Tibial nerve (tissue), 4 donors: ENCODE measurements around the gene TTC28.

Experiments used
- EP300 ChIP-seq, 2 donors: sonication (generic); formaldehyde crosslinking; IDR thresholded peaks; one replicate each; pipeline ENCODE4 v1.6.1; 2017; ENCODE audit warnings: antibody characterized with exemption in 2 of 2, mild to moderate bottlenecking in 1 of 2
- POLR2A ChIP-seq, 2 donors: fragments of 450-650 bp; IDR thresholded peaks; one replicate each; pipeline ENCODE4 v1.6.1; 2017; ENCODE audit warnings: antibody characterized with exemption in 2 of 2, mild to moderate bottlenecking in 2 of 2, moderate library complexity in 2 of 2
- TF ChIP-seq, protein P1 (sequence below), 5 experiments: fragments of 200-600 bp in 3 of 5; fragments of 450-650 bp in 2 of 5; sonication (generic) in 3 of 5; IDR thresholded peaks; one replicate each; pipeline ENCODE4 v1.5.1; 2016 to 2019; ENCODE audit warnings: antibody characterized with exemption in 5 of 5, mild to moderate bottlenecking in 3 of 5, moderate library complexity in 2 of 5

GRCh38 chr22:28172892-28173670 is 506.6 kb downstream of the TTC28 start:
- TF ChIP-seq, protein P1, sequence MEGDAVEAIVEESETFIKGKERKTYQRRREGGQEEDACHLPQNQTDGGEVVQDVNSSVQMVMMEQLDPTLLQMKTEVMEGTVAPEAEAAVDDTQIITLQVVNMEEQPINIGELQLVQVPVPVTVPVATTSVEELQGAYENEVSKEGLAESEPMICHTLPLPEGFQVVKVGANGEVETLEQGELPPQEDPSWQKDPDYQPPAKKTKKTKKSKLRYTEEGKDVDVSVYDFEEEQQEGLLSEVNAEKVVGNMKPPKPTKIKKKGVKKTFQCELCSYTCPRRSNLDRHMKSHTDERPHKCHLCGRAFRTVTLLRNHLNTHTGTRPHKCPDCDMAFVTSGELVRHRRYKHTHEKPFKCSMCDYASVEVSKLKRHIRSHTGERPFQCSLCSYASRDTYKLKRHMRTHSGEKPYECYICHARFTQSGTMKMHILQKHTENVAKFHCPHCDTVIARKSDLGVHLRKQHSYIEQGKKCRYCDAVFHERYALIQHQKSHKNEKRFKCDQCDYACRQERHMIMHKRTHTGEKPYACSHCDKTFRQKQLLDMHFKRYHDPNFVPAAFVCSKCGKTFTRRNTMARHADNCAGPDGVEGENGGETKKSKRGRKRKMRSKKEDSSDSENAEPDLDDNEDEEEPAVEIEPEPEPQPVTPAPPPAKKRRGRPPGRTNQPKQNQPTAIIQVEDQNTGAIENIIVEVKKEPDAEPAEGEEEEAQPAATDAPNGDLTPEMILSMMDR (IDR thresholded peaks at IDR 0.05) = no peak
- TF ChIP-seq POLR2A (IDR thresholded peaks at IDR 0.05) = no peak
- no peak for TF ChIP-seq EP300 (IDR thresholded peaks at IDR 0.05)
